GM18907 (cell line): Measurements from ENCODE around the gene FAM241A.
"Not testable (repeated sequence)": the region's sequence is repeated elsewhere in the genome, so short reads cannot be mapped to it uniquely, and the experiment has no call there.

Experiments used
- ATAC-seq: cut with Tn5 transposase; IDR thresholded peaks from one replicate; pipeline ENCODE4 v1.9.1; 2021; ENCODE audit warnings: mild to moderate bottlenecking, moderate library complexity; ENCODE audit not compliant: unreplicated experiment

FAM241A gene

DNA sequence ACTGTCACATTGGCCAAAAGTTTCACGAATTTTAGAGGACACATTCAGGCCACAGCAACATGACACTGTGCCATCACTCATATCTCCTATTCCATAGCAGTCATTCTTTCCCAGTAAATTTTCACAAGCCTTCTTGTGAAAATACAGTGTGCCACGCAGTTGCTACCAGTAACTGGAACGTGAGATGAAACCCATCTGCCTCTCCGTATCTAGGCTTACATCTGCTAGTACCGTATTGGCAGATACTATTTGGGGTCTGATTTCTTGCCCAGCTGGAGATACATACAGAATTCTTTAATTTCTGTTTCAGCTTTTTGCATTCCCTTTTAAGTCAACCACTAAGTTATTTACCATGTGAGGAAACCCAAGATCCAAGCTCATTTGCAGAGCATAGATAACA, 8.7 kb upstream of the FAM241A start:
- no peak for ATAC-seq

DNA sequence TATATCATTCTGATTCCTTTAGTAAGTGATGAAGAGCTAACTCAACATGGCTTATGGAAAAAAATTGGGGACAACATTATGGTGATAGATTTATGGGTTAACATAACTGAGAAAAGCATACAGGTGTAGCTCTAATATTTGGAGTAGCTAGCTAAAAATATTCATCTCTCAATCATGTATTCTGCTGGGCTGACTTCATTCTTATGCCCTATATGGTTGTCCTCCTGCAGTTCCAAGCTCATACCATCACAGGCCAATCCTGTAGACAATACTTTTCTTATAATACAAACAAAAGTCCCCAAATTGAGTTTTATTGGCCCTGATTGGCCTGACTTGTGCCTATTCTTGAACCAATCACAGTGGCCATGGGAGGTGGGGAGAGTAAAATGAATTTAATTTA, 6.7 kb upstream of the FAM241A start:
- no peak for ATAC-seq

DNA sequence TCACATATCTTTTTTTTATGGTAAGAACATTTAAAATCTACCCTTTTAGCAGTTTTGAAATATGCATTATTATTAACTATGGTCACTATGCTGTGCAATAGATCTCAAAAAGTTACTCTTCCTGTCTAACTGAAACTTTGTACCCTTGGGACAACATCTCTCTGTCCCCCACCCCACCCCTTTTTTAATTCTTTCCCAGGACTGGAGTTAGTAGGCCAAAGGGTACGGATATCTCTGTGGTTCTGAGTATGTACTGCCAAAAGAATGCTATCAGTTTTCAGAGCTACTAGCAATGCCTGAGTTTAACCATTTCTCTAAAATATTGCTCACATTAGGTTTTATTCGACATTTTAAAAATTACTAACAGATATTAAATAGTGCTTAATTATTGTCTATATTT, 4.7 kb upstream of the FAM241A start:
- ATAC-seq = no peak

DNA sequence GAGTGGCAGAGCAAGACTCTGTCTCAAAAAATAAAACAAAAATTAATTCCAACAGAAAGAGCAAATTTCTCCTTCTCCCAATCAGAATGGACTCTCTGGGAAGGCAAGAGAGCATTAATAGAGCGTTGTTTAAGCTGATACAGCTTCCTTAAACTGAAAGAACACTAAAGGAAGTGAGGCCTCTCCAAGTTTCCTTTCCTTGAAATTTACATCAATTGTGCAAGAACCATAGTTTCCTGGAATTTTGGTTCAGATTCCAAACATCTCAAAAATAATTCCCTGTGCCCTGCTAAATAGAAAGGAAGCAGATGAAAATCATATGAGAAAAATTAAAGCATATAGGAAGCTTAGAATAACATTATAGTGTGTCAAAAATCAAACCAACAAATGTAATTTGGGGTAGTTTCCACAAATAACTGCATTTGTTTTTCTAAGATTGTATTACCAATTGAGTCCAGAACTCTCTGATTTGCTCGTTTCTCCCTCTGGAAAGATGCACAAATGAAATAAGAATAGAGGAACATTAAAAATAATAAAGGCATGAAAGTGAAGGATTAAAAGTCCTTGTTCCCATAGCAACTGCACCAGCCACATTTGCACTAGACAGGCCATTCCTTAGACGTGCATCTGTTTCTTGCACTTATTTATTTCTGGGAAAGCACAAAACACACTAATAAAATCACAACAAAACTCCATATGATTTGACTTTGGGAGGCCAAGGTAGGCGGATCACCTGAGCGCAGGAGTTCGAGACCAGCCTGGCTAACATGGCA, 3.7 kb upstream of the FAM241A start:
- no peak for ATAC-seq

DNA sequence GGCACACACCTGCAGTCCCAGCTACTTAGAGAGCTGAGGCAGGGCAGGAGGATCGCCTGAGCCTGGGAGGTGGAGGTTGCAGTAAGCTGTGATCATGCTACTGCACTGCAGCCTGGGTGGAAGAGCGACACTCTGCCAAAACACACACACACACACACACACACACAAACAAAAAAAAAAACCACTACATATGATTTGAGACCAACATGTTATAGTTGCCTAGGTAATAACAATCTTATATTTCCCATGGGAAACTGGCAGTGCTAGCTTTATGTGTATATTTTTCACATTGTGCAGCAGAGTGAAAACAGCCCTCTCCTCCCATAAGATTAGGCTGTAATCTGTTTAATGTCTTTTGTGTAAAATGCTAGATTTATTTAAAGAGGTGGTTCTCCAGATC, 3.1 kb upstream of the FAM241A start:
- ATAC-seq = no peak

DNA sequence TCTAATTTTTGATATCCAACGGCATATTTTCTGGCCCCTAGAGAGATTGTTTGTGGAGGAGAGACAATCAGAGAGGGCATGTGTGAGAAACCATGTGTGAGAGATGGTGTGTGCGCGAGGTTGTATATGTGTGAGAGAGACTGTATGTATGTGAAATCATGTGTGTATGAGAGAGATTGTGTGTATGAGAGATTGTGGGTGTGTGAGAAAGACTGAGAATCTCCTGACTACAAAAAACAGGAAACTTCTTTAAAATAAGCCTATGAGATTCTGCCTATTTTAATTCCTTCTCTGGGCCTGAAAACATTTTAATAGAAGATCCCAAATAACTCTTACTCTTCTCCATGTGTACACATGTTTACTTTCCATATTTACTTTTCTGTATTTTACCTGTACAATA, 1.5 kb upstream of the FAM241A start:
- ATAC-seq = no peak

DNA sequence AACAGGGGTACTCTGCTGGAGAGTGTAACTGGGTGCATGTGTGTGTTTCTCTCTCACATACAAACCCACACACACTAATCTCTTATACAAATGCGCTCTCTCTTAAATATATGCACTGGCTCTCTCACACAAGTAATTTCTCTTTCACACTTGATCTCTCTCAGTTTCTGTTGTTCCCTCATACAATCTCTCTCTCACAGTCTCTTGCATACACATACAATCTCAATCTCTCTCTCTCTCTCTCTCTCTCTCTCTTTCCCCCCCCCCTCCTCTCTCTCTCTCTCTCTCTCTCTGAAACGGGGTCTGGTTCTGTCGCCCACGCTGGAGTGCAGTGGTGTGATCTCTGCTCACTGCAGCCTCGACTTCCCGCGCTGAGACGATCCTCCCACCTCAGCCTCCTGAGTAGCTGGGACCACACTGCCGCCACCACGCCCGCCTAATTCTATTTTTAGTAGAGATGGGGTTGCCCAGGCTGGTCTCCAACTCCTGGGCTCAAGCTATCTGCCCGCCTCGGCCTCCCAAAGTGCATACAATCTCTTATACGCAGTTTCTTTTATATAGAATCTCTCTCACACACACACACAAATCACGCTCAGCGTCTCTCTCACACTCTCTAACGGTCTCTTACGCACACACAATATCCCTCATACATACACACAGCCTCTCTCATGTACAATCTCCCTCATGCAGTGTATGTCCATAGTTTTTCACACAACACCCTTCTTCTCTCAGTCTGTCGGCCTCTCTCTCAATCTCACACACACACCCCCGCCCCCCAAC, 518 bp upstream of the FAM241A start:
- no peak for ATAC-seq

DNA sequence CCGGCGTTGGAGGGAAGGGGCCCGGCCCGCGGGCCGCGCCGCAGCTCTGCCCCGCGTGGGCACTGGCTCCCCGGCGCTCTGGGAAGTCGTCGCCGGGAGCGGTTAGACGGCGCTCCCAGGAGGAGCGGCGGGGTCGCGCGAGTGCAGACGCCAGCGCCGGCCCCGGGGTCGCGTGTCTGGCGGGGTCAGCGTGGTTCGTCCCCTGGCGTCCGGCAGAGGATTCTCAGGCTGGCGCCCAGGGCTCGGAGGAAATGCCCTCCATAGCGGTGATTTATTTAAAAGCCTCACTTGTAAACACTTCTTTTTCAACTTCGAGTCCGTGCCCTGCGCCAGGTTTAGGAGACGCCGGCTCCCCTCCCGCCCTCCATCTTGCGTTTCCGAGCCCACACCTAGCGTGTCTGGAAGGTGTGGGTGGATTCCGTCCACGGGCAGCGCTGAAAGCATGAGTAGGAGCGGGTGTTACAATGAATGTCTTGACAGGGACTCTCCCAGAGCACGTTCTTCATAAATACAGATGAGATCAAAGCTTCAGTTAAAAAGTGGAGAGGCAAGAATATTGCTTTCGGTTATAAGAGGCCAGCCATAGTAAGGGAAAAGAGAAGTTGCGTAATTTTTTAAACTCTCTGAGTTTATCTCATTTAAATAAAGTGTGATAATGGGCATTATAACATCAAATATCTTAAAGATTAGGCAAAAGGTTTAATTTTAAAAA, 692 bp downstream of the FAM241A start:
- peak; percentile 55 for ATAC-seq

DNA sequence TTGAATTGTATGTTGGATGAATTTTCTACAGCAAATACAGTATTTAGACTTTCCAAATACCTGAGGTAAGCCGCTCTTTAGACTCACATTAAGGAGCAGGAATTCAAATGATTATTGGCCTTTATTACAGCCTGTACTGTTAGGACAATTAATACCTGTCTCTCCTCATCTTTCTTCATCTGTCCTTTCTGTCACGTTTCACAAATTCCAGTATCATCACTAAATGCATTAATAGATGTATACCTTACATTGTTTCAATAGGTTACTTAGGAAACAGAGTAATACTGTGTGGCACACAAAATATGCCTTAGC, 1.2 kb downstream of the FAM241A start:
- no peak for ATAC-seq

DNA sequence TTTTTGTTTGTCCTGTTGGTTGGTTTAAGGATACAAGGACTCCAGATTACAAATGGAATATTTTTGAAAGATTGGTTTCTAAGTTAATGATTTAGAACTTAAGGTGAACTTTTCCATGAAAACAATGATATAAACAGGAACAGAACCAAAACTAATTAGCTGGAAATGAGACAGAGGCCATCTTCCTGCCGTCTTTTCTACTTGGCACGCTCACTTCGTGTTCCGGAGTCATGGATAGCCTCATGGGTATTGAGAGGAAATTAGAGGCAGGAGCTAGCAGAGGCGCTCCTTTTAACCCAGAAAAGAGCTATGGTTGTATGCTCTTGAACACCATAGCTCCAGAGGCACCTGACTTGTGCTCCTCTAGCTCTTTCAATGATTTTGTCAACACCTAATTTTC, 2.4 kb downstream of the FAM241A start:
- no peak for ATAC-seq

DNA sequence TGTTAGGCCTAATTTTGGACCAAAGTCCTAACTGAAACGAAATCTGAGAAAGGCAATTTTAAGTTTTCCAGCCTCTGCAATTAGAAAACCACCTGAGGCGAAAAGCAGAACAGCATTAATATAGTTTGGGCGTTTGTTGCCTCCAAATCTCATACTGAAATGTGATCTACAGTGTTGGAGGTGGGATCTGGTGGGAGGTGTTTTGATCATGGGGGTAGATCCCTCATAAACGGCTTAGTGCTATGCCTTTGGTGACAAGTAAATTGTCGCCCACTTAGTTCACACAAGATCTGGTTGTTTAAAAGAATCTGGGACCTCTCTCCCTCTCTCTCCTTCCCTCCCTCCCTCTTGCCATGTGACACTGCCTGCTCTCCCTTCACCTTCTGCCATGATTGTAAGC, 5.7 kb downstream of the FAM241A start:
- no peak for ATAC-seq

DNA sequence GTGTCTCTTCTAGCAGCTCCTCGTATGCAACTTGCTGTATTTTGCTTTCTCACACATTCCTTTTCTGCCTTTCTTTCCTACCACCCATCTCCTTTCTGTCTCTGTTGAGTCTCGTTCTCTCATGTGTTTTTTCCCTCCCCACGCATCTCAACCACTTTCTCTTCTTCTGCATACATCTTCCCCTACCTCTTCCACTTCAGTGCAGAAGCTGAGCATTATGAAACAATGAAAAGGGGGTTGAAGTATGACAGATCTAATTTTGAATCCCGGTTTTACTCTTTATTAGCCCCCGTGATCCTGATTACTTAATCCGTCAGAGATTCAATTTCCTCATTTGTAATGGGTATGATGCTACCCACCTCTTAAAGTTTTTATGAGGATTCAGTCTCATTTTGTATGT, 7.3 kb downstream of the FAM241A start:
- ATAC-seq = no peak

DNA sequence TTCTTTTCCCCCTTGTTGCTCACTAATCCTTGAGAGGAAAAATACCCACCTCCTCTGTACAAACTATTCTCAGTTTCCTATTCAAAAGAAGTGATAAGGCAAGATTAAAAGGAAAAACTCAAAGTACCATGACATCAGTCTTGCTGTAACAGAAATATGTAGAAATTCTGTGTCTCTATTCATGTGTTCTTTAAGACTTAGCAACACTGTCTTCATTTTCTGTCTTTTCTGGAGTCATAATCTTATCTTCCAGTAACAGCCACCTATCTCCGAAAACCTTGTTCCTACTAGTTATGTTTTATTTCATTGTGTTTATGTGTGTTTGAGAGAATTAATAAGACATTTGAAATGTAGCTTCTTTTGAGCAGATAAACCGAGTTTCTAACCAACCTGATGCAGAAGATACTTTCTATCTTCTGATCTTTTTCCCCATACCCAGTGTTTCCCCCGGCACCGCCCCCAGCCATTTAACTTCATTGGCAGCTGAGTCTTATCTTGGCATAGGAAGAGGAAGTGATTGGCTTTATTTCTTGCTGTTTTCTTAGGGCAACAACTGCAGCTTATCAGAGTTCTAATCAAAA, 8.0 kb downstream of the FAM241A start:
- ATAC-seq = no peak

DNA sequence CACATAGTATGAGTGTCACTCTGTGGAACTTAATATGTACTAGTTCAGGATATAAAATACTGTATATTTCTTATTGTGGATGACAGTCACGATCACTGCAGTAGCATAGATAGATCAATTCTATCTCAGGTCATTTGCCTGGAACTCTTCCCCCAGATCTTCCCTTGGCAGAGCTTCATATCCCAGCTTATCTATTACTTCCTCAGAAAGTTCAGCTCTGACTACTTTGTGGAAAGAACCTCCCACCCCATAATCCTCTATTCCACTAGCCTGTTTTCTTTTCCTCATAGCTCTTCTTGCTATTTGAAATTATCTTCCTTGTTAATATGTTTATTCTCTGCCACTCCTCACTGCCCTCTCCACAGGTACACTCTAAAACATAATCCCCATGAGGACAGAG, 10.9 kb downstream of the FAM241A start:
- no peak for ATAC-seq

DNA sequence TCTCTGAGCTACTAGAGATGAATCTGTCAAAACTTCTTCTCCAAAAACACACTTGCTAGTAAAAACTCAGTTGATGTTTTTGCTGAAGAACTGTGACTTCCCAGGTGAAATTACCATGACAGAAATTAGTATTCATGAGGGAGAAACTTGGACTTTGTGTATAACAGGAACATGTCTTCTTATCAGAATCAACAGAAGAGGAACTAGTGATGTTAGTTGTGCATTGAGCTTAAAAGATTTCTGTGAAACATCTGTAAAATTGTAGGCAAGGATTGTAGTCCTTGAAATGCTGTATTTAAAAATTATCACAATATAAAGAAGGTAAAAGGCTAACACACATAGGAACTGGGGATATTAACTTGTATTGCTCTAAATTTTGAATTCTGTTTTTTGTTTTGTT, 11.3 kb downstream of the FAM241A start:
- ATAC-seq = no peak

DNA sequence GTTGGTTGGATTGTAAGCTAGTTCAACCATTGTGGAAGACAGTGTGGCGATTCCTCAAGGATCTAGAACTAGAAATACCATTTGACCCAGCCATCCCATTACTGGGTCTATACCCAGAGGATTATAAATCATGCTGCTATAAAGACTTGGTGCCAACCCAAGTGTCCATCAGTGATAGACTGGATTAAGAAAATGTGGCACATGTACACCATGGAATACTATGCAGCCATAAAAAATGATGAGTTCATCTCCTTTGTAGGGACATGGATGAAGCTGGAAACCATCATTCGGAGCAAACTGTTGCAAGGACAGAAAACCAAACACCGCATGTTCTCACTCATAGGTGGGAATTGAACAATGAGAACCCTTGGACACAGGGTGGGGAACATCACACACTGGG, 18.5 kb downstream of the FAM241A start:
- ATAC-seq = not testable (repeated sequence)

DNA sequence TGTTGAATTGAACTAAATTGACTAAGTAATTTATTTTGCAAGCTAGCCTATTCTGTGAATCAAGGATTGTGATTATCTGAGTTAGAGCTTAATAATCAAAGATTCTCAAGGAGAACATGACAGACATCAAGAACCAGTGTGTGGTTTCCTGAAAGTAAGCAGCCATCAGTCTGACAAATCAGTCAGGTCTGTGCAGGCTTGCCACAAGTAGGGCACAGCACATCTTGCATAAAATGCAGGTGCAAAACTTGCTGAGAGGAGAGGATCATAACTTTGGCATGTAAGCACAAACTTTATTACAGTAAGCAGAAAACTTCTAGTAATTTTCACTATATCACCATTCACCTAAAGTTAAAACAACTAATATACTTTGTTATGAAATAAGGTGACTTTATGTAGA, 22.5 kb downstream of the FAM241A start:
- peak; percentile 45 for ATAC-seq

DNA sequence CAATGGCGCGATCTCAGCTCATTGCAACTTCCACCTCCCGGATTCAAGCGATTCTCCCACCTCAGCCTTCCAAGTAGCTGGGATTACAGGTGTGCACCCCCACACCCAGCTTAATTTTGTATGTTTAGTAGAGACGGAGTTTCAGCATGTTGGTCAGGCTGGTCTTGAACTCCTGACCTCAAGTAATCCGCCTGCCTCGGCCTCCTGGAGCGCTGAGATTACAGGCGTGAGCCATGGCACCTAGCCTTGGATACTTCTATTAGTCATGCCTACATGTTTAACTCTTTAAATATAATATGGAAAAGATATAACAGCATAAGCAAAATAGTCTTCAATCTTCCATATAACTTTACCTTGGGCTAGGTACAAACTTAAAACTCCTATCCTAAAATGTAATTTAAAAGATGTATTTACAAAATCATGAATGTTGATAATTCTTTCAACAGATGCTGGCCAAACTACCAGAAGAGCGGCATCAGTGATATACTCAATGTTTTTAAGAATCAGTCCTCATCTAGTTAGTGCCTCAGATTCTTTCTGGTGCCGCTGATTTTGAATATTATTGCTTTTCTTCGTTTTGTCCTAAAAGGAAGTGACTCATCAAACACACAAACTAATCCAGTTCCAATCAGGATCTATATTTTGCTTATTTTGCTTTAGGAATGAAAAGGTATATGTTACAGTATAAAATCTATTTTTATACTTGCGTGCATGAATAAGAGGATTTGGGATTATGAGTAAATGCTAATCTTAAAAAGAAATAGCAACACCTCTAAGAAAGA, 23.7 kb downstream of the FAM241A start:
- no peak for ATAC-seq

DNA sequence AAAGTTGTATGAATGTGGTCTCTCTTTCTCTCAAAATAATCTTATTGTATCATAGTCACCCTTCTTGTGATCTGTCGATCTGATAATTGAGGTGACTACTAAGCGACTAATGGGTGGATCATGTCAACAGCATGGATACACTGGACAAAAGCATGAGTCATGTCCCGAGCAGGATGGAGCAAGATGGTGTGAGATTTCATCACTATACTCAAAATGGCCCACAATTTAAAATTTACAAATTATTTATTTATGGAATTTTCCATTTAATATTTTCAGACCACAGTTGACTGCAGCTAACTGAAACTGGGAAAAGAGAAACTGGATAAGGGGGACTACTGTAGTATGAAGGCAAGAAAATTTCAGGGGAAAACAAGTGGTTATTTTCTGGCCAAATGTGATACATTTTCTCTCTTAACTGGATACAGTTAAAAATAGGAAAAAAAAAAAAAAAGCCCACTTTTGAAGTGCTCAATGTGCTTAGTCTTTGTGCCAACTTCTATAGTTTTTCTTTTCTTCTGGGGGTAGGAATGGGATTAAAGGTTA, 25.3 kb downstream of the FAM241A start:
- no peak for ATAC-seq

DNA sequence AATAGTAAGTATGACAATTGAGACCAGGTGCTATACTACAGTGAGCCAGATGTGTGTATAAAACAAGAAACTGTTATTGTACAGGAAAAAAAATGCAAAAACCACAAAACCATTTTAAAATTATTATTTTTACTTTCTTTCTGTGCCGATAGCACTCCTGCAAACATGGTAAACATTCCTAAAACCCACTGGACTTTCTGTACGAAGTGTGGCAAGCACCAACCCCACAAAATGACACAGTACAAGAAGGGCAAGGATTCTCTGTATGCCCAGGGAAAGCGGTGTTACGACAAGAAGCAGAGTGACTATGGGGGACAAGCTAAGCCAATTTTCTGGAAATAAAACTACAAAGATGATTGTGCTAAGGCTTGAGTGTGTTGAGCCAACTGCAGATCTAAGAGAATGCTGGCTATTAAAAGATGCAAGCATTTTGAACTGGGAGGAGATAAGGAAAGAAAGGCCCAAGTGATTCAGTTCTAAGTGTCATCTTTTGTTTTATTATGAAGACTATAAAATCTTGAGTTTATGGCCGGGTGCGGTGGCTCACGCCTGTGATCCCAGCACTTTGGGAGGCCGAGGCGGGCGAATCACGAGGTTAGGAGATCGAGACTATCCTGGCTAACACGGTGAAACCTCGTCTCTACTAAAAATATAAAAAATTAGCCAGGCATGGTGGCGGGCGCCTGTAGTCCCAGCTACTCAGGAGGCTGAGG, 26.0 kb downstream of the FAM241A start:
- not testable (repeated sequence) for ATAC-seq
